NCI-H345 treated with DMSO at 0.1 percent for 48 hours (cell line): ENCODE data around the gene GSTM2.

Source experiments
- DNase-seq: peaks from one replicate; lab custom pipeline; 2025; ENCODE audit not compliant: unreplicated experiment; lab: John Stamatoyannopoulos, UW

Gene GSTM2

GRCh38 chr1:109712321-109712864 lies 44.5 kb downstream of the GSTM2 start:
- no peak for DNase-seq

GRCh38 chr1:109713636-109714035 lies 45.8 kb downstream of the GSTM2 start:
- DNase-seq, result no peak

GRCh38 chr1:109714661-109715372 lies 47.0 kb downstream of the GSTM2 start:
- DNase-seq, result no peak

- DNase-seq, result no peak
Observed at GRCh38 chr1:109716121-109716520, 48.3 kb downstream of the GSTM2 start.

- DNase-seq, result no peak
Observed at GRCh38 chr1:109716570-109717090, 48.8 kb downstream of the GSTM2 start.

DNA sequence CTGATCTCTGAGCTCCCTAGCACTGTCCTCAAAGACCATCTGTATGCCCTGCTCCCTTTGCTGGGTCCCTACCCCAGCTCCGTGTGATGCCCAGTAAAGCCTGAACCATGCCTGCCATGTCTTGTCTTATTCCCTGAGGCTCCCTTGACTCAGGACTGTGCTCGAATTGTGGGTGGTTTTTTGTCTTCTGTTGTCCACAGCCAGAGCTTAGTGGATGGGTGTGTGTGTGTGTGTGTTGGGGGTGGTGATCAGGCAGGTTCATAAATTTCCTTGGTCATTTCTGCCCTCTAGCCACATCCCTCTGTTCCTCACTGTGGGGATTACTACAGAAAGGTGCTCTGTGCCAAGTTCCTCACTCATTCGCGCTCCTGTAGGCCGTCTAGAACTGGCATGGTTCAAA lies 49.9 kb downstream of the GSTM2 start:
- DNase-seq, result no peak

GRCh38 chr1:109718495-109718894 lies 50.6 kb downstream of the GSTM2 start:
- no peak for DNase-seq

DNA sequence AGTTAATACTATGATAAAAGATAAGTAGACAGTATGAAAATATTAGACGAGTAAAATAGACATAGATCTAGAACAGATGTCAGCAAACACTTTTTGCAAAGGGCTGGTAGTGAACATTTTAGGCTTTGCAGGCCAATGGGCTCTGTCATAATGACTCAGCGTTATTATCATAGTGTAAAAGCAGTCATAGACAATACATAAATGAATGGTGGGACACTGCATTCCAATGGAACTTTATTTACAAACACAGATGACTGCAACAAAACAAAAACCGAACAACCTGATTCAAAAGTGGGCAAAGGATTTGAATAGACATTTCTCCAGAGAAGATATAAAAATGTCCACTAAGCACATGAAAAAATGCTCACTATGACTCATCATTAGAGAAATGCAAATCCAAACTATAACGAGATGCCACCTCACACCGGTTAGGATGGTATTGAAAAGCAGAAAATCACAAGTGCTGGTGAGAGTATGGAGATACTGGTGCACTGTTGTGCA lies 51.5 kb downstream of the GSTM2 start:
- DNase-seq, result no peak

GRCh38 chr1:109721042-109721441 lies 53.2 kb downstream of the GSTM2 start:
- no peak for DNase-seq

- no peak for DNase-seq
Observed at GRCh38 chr1:109721971-109722370, 54.1 kb downstream of the GSTM2 start.

DNA sequence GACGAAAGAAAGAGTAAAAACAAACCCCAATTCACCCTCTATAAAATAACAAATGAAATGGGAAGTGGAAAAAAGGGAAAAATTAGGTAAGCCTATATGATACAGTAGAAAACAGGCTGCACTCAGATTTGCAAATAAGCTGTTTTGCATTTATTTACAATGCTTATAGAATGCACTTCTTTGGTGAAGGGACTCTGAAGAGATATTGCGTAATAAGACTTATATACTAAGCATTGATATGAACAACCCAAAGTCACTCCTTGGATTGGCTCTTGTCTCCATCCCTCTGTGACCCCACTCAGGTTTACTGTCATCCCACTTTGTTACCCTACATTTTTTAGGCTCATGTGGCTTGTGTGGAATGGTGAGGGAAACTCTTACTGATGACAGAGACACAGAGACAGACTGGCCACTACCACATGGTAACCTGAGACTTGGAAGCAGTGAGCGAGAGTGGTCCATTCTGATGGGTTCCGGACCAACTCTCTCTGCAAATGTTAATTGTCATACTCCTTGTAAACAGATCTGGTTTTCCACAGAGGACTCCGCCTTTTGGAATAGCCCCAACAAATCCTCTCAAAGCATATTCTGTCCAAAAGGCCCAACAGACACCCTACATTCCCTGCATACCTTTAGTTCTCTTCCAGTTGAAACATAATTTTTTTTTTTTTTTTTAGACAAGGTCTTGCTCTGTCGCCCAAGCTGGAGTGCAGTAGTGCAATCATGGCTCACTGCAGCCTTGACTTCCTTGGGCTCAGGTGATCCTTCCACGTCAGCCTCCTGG lies 55.2 kb downstream of the GSTM2 start:
- no peak for DNase-seq
